ENCODE measurements around the gene DDX23.
"Not testable (repeated sequence)": the region's sequence is repeated elsewhere in the genome, so short reads cannot be mapped to it uniquely, and the experiment has no call there.

The DDX23 gene

GRCh38 chr12:48866052-48866711, 14.2 kb upstream of the DDX23 start:
- Histone ChIP-seq H3K9me3 (ENCODE audit: low read depth, low read length) (no peaks in the 10 kb centered on the region), H3K36me3 (ENCODE audit: insufficient read depth, low read length) (no peaks in the 10 kb centered on the region), H3K27ac (no peak overlapping the region), H3K9ac (ENCODE audit: insufficient read length) (no peak overlapping the region), H3K4me3 (peak overlapping the region; percentile 79)
- TF ChIP-seq FOXP2 (optimal IDR thresholded peaks at IDR 0.05; ENCODE audit: control extremely low read depth, extremely low read length, insufficient read depth) (no peak), EZH2 (IDR thresholded peaks at IDR 0.05) (no peak), POLR2AphosphoS5 (IDR thresholded peaks at IDR 0.05; ENCODE audit: borderline replicate concordance, low read depth, low read length) (no peak)
- no peak for DNase-seq (ENCODE audit: low read depth, low spot score)

DNA sequence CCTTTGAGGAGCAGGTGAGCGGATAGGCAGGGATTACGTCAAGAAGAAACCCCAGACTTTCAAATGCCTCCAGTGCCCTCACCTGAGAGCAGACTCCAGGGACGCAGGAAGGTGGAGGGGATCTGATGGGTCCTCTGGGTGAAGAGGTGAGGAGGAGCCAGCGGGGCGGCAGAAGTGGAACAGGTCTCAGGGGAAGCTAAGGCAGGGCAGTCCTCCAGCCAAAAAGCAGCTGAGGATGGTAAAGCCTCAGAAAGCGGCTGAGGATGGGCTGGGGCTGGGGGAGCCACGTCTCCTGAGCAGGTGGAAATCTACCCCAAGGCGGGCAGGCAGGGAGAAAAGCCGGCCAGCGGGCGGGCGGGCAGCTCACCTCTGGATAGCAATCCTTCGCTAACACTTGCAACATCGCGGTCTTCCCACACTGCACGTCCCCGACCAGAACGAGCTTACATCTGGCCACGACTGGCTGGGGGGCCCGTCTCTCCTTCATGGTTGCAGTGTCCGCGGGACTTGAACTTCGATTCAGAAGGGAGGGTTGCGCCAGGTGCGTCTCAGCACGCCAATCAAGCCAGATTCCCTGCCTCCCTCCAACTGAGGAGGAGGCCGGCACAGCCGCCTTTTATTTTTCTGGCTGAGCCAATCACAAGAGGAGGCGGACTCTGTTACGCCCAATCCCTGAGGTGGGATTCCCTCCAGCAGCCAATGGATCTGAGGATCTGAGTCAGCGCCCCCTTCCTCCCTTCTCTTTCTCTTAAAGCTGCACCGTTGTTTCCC, 13.5 kb upstream of the DDX23 start, which contains the start of gene RND1:
RND1 (minus strand) TSS at position 590 of the 771 bp plus-strand sequence; CDS start at position 487, 103 bp downstream.
- Histone ChIP-seq H3K36me3 (ENCODE audit: insufficient read depth, low read length) (no peaks in the 10 kb centered on the region), H3K9ac (ENCODE audit: insufficient read length) (no peak within 1 kb of the TSS), H3K9me3 (ENCODE audit: low read depth, low read length) (no peaks in the 10 kb centered on the region), H3K4me3 (peak within 1 kb of the TSS; percentile 79), H3K27ac (no peak within 1 kb of the TSS)
- TF ChIP-seq EZH2 (IDR thresholded peaks at IDR 0.05): no peak
- TF ChIP-seq POLR2AphosphoS5 (IDR thresholded peaks at IDR 0.05; ENCODE audit: borderline replicate concordance, low read depth, low read length): peak; percentile 87
- TF ChIP-seq FOXP2 (optimal IDR thresholded peaks at IDR 0.05; ENCODE audit: control extremely low read depth, extremely low read length, insufficient read depth): no peak
- DNase-seq (ENCODE audit: low read depth, low spot score): peak; percentile 81

DNA sequence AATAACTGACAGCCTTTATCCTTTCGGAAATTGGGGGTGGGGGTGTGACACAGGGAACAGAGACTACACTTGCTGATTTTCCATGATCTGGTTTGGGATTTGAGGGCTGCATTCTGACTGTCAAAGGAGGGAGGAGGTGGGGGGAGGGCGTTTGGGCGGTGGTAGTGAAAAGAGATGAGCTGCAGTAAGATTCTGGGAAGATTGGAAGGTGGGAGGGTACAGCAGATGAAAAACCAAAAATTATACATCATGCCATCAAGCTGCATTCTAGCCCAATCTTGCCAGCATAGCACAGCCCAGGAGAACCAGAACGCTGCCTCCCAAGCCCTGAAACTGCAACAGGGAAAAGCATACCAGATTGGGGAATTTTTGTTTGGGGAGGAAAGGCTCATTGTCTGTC, 11.3 kb upstream of the DDX23 start:
- no peak overlapping the region for H3K4me3 ChIP-seq
- H3K9me3 ChIP-seq (ENCODE audit: low read depth, low read length): no peaks in the 10 kb centered on the region
- H3K9ac ChIP-seq (ENCODE audit: insufficient read length): no peak overlapping the region
- no peak overlapping the region for H3K27ac ChIP-seq
- no peak for DNase-seq (ENCODE audit: low read depth, low spot score)
- no peaks in the 10 kb centered on the region for H3K36me3 ChIP-seq (ENCODE audit: insufficient read depth, low read length)
- no peak for TF ChIP-seq POLR2AphosphoS5 (IDR thresholded peaks at IDR 0.05; ENCODE audit: borderline replicate concordance, low read depth, low read length)
- TF ChIP-seq FOXP2 (optimal IDR thresholded peaks at IDR 0.05; ENCODE audit: control extremely low read depth, extremely low read length, insufficient read depth): no peak

GRCh38 chr12:48862760-48863159, 10.8 kb upstream of the DDX23 start:
- Histone ChIP-seq H3K9me3 (ENCODE audit: low read depth, low read length) (no peaks in the 10 kb centered on the region), H3K36me3 (ENCODE audit: insufficient read depth, low read length) (no peaks in the 10 kb centered on the region), H3K27ac (no peak overlapping the region), H3K9ac (ENCODE audit: insufficient read length) (no peak overlapping the region), H3K4me3 (no peak overlapping the region)
- DNase-seq (ENCODE audit: low read depth, low spot score): no peak
- TF ChIP-seq POLR2AphosphoS5 (IDR thresholded peaks at IDR 0.05; ENCODE audit: borderline replicate concordance, low read depth, low read length): no peak
- no peak for TF ChIP-seq EZH2 (IDR thresholded peaks at IDR 0.05)
- no peak for TF ChIP-seq FOXP2 (optimal IDR thresholded peaks at IDR 0.05; ENCODE audit: control extremely low read depth, extremely low read length, insufficient read depth)

- Histone ChIP-seq H3K4me3 (no peak overlapping the region), H3K9me3 (ENCODE audit: low read depth, low read length) (no peaks in the 10 kb centered on the region), H3K36me3 (ENCODE audit: insufficient read depth, low read length) (no peaks in the 10 kb centered on the region), H3K9ac (ENCODE audit: insufficient read length) (no peak overlapping the region), H3K27ac (no peak overlapping the region)
- TF ChIP-seq EZH2 (IDR thresholded peaks at IDR 0.05) (no peak), POLR2AphosphoS5 (IDR thresholded peaks at IDR 0.05; ENCODE audit: borderline replicate concordance, low read depth, low read length) (no peak), FOXP2 (optimal IDR thresholded peaks at IDR 0.05; ENCODE audit: control extremely low read depth, extremely low read length, insufficient read depth) (no peak)
- no peak for DNase-seq (ENCODE audit: low read depth, low spot score)
Observed at GRCh38 chr12:48861111-48861510, 9.1 kb upstream of the DDX23 start.

DNA sequence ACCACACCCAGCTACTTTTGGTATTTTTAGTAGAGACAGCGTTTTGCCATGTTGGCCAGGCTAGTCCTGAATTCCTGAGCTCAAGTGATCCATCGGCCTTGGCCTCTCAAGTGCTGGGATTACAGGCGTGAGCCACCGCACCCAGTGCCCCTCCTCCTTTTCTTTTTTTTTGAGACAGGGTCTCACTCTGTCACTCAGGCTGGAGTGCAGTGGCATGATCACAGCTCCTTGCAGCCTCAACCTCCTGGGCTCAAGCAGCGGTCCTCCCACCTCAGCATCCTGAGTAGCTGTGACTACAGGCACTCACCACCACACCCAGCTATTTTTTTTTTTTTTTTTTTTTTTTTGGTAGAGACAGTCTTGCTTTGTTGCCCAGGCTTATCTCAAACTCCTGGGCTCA, 8.3 kb upstream of the DDX23 start:
- H3K27ac ChIP-seq; H3K9me3 ChIP-seq (ENCODE audit: low read depth, low read length); H3K9ac ChIP-seq (ENCODE audit: insufficient read length); H3K36me3 ChIP-seq (ENCODE audit: insufficient read depth, low read length); H3K4me3 ChIP-seq; DNase-seq (ENCODE audit: low read depth, low spot score): not testable (repeated sequence)

GRCh38 chr12:48859607-48860006, 7.6 kb upstream of the DDX23 start:
- TF ChIP-seq FOXP2 (optimal IDR thresholded peaks at IDR 0.05; ENCODE audit: control extremely low read depth, extremely low read length, insufficient read depth) (no peak), POLR2AphosphoS5 (IDR thresholded peaks at IDR 0.05; ENCODE audit: borderline replicate concordance, low read depth, low read length) (no peak), EZH2 (IDR thresholded peaks at IDR 0.05) (no peak)
- H3K4me3 ChIP-seq: no peak overlapping the region
- no peaks in the 10 kb centered on the region for H3K36me3 ChIP-seq (ENCODE audit: insufficient read depth, low read length)
- no peak overlapping the region for H3K27ac ChIP-seq
- H3K9ac ChIP-seq (ENCODE audit: insufficient read length): no peak overlapping the region
- no peak for DNase-seq (ENCODE audit: low read depth, low spot score)
- no peaks in the 10 kb centered on the region for H3K9me3 ChIP-seq (ENCODE audit: low read depth, low read length)

- H3K9me3 ChIP-seq (ENCODE audit: low read depth, low read length): no peaks in the 10 kb centered on the region
- no peak for DNase-seq (ENCODE audit: low read depth, low spot score)
- no peak overlapping the region for H3K9ac ChIP-seq (ENCODE audit: insufficient read length)
- H3K4me3 ChIP-seq: no peak overlapping the region
- TF ChIP-seq POLR2AphosphoS5 (IDR thresholded peaks at IDR 0.05; ENCODE audit: borderline replicate concordance, low read depth, low read length): no peak
- no peak for TF ChIP-seq FOXP2 (optimal IDR thresholded peaks at IDR 0.05; ENCODE audit: control extremely low read depth, extremely low read length, insufficient read depth)
- TF ChIP-seq EZH2 (IDR thresholded peaks at IDR 0.05): no peak
- no peaks in the 10 kb centered on the region for H3K36me3 ChIP-seq (ENCODE audit: insufficient read depth, low read length)
- H3K27ac ChIP-seq: no peak overlapping the region
Observed at GRCh38 chr12:48858043-48858442, 6.1 kb upstream of the DDX23 start.
